ENCODE results near the gene ATXN10. TPM values are rescaled to one million over a fixed set of nuclear protein-coding genes. Genes with fewer than 3 reads are reported as not detected.

ATXN10 gene
- total RNA-seq, 1 donor from 2014 or later, result 117 TPM

- Mint-ChIP-seq H3K27me3 (ENCODE audit: low read depth) (no peaks in the 10 kb centered on the region), H3K4me1 (ENCODE audit: low read depth) (peaks cover 45% of the 10 kb centered on the region), H3K27ac (ENCODE audit: unreplicated experiment) (peak overlapping the region; percentile 42), H3K36me3 (ENCODE audit: low read depth) (no peaks in the 10 kb centered on the region), H3K9me3 (ENCODE audit: low read depth) (no peaks in the 10 kb centered on the region), H3K4me3 (ENCODE audit: unreplicated experiment) (no peak overlapping the region)
- no peak for TF ChIP-seq CTCF (IDR thresholded peaks at IDR 0.05)
- DNase-seq (ENCODE audit: low spot score), result no peak
Measured at GRCh38 chr22:45777852-45778375, 106.3 kb downstream of the ATXN10 start.

DNA sequence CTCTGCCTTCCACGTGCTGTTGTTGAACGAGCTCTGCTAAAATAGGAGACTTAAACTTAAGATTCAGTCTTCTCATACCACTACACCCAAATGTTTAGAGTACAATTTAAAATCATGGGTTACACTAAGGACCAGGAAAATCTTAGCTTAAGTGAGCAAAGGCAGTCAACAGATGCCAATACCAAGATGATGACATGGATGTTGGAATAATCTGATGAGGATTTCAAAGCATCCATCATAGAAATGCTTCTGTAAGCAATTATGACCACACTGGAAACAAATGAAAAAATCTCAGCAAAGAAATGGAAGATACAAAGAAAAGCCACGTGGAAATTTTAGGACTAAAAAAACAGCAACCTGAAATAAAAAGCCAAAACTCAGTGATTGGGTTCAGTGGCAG, 109.8 kb downstream of the ATXN10 start:
- Mint-ChIP-seq H3K4me1 (ENCODE audit: low read depth) (peaks cover 73% of the 10 kb centered on the region), H3K9me3 (ENCODE audit: low read depth) (no peaks in the 10 kb centered on the region), H3K4me3 (ENCODE audit: unreplicated experiment) (no peak overlapping the region), H3K27me3 (ENCODE audit: low read depth) (no peaks in the 10 kb centered on the region), H3K27ac (ENCODE audit: unreplicated experiment) (no peak overlapping the region), H3K36me3 (ENCODE audit: low read depth) (no peaks in the 10 kb centered on the region)
- no peak for DNase-seq (ENCODE audit: low spot score)
- TF ChIP-seq CTCF (IDR thresholded peaks at IDR 0.05), result no peak

DNA sequence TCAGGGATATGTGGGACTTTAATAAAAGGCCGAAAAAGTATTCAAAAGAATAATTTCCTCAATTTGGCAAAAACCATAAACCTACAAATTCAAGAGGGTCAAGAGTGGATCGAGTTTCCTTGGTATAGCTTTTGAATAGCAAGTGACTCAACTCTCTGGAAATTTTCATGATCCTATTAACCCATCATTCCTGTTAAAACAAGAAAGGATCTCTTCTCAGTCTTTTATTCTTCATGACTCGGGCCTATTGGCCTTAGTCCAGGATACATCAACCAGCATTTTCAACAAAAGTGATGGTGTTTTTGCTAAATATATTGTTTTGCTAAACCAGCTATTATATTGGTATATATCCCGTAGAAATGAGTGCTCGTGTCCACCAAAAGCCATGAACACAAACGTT, 110.3 kb downstream of the ATXN10 start:
- Mint-ChIP-seq H3K4me1 (ENCODE audit: low read depth) (peaks cover 72% of the 10 kb centered on the region), H3K27ac (ENCODE audit: unreplicated experiment) (no peak overlapping the region), H3K36me3 (ENCODE audit: low read depth) (no peaks in the 10 kb centered on the region), H3K4me3 (ENCODE audit: unreplicated experiment) (no peak overlapping the region), H3K27me3 (ENCODE audit: low read depth) (no peaks in the 10 kb centered on the region), H3K9me3 (ENCODE audit: low read depth) (no peaks in the 10 kb centered on the region)
- DNase-seq (ENCODE audit: low spot score), result no peak
- no peak for TF ChIP-seq CTCF (IDR thresholded peaks at IDR 0.05)

- Mint-ChIP-seq H3K9me3 (ENCODE audit: low read depth) (no peaks in the 10 kb centered on the region), H3K4me3 (ENCODE audit: unreplicated experiment) (peak overlapping the region; percentile 5), H3K27me3 (ENCODE audit: low read depth) (no peaks in the 10 kb centered on the region), H3K4me1 (ENCODE audit: low read depth) (peaks cover 67% of the 10 kb centered on the region), H3K27ac (ENCODE audit: unreplicated experiment) (peak overlapping the region; percentile 70), H3K36me3 (ENCODE audit: low read depth) (no peaks in the 10 kb centered on the region)
- no peak for DNase-seq (ENCODE audit: low spot score)
- TF ChIP-seq CTCF (IDR thresholded peaks at IDR 0.05), result no peak
Measured at GRCh38 chr22:45783021-45783420, 111.4 kb downstream of the ATXN10 start.

DNA sequence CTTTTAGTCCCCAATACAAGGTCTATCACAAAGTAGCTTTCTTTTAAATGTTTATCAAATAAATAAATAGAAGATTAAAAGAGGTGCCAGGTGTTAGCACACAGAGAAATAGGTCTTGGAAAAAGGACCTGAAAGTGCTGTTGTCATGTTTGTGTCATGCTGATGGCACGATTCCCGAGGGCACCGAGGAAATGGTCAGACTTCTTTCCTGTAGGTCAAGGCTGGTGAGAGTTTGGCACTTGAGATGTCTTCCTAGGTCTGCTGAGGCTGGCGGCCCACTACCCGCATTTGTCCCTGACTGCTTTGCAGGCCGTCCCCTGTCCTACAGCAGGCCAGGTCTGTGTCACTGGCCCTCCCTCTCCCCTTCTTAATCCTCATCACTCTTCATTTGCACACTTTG, 112.1 kb downstream of the ATXN10 start:
- no peak overlapping the region for H3K4me3 Mint-ChIP-seq (ENCODE audit: unreplicated experiment)
- peaks cover 1% of the 10 kb centered on the region for H3K36me3 Mint-ChIP-seq (ENCODE audit: low read depth)
- no peak for DNase-seq (ENCODE audit: low spot score)
- H3K27ac Mint-ChIP-seq (ENCODE audit: unreplicated experiment), result peak overlapping the region; percentile 5
- H3K27me3 Mint-ChIP-seq (ENCODE audit: low read depth), result no peaks in the 10 kb centered on the region
- no peaks in the 10 kb centered on the region for H3K9me3 Mint-ChIP-seq (ENCODE audit: low read depth)
- no peak for TF ChIP-seq CTCF (IDR thresholded peaks at IDR 0.05)
- H3K4me1 Mint-ChIP-seq (ENCODE audit: low read depth), result peaks cover 66% of the 10 kb centered on the region
